ENCODE data around the gene CTCF.

DNA sequence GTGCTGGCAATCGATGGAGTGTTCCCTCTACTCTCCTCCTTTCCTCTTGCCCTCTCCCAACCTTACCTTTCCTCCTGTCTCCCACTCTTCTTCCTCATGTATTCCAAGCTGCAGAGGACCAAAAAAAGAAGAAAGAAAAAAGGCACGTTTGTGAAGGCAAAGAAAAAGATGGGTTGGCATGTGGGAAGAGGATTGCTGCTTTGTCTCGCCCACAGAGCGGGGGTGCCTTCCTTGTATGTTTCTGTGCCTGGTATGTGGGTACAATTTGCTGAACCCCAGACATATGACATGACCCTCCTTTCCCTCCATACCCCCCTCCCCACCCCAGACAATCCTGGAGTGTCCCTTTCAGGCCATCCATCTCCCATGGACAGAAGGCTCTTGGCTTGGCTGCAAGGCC lies 13.1 kb upstream of the CTCF start:
- TF ChIP-seq, protein P1, sequence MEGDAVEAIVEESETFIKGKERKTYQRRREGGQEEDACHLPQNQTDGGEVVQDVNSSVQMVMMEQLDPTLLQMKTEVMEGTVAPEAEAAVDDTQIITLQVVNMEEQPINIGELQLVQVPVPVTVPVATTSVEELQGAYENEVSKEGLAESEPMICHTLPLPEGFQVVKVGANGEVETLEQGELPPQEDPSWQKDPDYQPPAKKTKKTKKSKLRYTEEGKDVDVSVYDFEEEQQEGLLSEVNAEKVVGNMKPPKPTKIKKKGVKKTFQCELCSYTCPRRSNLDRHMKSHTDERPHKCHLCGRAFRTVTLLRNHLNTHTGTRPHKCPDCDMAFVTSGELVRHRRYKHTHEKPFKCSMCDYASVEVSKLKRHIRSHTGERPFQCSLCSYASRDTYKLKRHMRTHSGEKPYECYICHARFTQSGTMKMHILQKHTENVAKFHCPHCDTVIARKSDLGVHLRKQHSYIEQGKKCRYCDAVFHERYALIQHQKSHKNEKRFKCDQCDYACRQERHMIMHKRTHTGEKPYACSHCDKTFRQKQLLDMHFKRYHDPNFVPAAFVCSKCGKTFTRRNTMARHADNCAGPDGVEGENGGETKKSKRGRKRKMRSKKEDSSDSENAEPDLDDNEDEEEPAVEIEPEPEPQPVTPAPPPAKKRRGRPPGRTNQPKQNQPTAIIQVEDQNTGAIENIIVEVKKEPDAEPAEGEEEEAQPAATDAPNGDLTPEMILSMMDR (IDR thresholded peaks at IDR 0.05; ENCODE audit: extremely low read depth in 1 of 2, insufficient read depth in 1 of 2, low read depth in 1 of 2, low read length in 2 of 2) = no peak
- no peak for TF ChIP-seq EZH2 (IDR thresholded peaks at IDR 0.05; ENCODE audit: borderline replicate concordance, low read depth, low read length, severe bottlenecking)
- no peak for TF ChIP-seq POLR2A (IDR thresholded peaks at IDR 0.05; ENCODE audit: low read depth, low read length)
- TF ChIP-seq, protein P2, sequence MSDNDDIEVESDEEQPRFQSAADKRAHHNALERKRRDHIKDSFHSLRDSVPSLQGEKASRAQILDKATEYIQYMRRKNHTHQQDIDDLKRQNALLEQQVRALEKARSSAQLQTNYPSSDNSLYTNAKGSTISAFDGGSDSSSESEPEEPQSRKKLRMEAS (IDR thresholded peaks at IDR 0.05; ENCODE audit: insufficient read depth, insufficient read length) = no peak
- TF ChIP-seq MYC (IDR thresholded peaks at IDR 0.05; ENCODE audit: low read depth, low read length) = no peak
- TF ChIP-seq JUN (IDR thresholded peaks at IDR 0.05; ENCODE audit: borderline replicate concordance, insufficient read depth, insufficient read length, low read depth) = no peak

All from endothelial cell of umbilical vein (primary cell).